Astrocyte of the hippocampus (primary cell): ENCODE results near the gene CCL23.

Experiments used
- DNase-seq: peaks from one replicate; pipeline ENCODE4 v3.0.0; 2011; ENCODE audit warnings: low read depth, low spot score

The CCL23 gene

GRCh38 chr17:35969558-35970380, 48.0 kb downstream of the CCL23 start:
- DNase-seq: peak; percentile 86

GRCh38 chr17:35968520-35969054, 49.2 kb downstream of the CCL23 start:
- DNase-seq: no peak

GRCh38 chr17:35965272-35965671, 52.5 kb downstream of the CCL23 start:
- DNase-seq: no peak

DNA sequence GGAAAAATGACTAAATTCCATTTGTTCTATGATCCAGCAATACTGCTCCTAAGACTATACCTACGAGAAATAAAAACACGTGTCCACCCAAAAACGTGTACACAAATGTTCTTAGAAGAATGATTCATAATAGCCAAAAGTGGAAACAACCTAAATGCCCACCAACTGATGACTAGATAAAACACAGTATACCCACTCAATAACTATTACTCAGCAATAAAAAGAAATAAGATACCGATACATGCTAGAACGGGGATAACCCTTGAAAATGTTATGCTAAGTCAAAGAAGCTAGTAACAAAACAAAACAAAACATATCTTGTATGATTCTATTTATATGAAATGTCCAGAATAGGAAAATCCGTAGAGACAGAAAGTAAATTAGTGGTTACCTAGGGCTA, 54.1 kb downstream of the CCL23 start:
- no peak for DNase-seq
